ENCODE measurements around the gene GOSR2. TPM values are rescaled to one million over a fixed set of nuclear protein-coding genes. Genes with fewer than 3 reads are reported as not detected.

Gene GOSR2
- total RNA-seq (2022; extraction: Qiagen RNA extraction): 29.5 to 41.0 TPM (median 37.2 TPM) in 5 replicates

GRCh38 chr17:46922804-46923635, at the start of gene GOSR2:
Gene GOSR2, plus strand, starts transcription at chr17:46923160. Its CDS starts 33 bp downstream, at chr17:46923193.

GRCh38 chr17:46979147-46979863, 56.3 kb downstream of the GOSR2 start, which contains the start of gene RPRML:
Gene RPRML, minus strand, starts transcription at chr17:46979253. Its CDS starts 246 bp downstream, at chr17:46979007.

Other genes with a start within 250 kb of the GOSR2 start
- gene WNT3, start 104.5 kb upstream of the GOSR2 start, total RNA-seq (2022; extraction: Qiagen RNA extraction): 3.6 to 4.7 TPM (median 4.2 TPM) in 5 replicates
- 0.05 to 0.06 TPM in 2 of 5 replicates, not detected in the others for gene WNT9B, start 71.6 kb upstream of the GOSR2 start, total RNA-seq (2022; extraction: Qiagen RNA extraction)
- 0.39 to 0.93 TPM (median 0.59 TPM) in 5 replicates for gene RPRML, start 56.1 kb downstream of the GOSR2 start, total RNA-seq (2022; extraction: Qiagen RNA extraction)